VCaP (cell line): ENCODE measurements around the gene TBC1D10B.
A peak's percentile ranks its signal among the peaks of the same experiment; 100 is the strongest.

Experiments used
- H3K27ac ChIP-seq: fragments of 450-650 bp; 2 replicates; pipeline ENCODE4 v1.5.1; 2017
- TF ChIP-seq, protein P1 (sequence below): fragments of 450-650 bp; conservative IDR thresholded peaks from 2 replicates; pipeline ENCODE4 v1.5.1; 2017; ENCODE audit warnings: mild to moderate bottlenecking, moderate library complexity

TBC1D10B gene

DNA sequence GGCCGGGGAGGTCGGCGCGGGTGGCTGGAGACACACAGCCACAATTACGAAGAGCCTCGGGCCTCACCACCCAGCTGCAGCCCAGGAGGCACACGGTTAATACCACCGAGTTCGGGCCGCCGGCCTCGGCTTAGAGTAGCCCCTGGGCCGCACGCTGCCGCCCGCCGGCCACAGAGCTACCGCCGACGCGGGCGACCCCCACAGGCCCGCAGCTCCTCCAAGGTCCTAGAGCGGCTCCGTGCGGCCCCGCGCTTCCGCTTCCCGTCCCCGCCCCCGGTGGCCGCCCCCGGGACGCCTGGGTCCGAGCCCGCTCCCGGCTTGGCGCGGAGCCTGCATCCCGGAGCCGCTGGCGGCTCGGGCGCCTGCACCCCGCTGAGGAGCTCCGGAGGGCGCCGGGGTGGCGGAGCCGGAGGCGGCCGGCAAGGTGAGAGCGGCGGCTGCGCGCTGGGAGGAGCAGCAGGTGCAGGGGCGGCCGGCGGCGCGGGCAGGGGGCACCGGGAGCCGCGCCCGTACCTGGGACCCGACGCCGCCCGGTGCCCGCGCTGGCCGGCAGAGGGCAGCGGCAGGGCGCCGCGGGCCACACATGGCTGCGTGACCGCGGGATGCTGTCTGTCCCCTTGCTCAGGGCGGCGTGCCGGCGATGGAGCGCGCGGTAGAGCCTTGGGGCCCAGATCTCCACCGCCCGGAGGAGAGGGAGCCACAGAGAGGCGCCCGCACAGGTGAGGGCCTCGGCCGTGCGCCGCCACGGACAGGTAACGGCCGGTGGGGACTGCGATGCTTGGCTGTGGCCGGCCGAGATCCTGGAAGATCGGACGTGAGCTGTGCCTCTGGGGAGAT is 25.1 kb upstream of the TBC1D10B start, which contains the start of gene ZNF48:
Gene ZNF48 (plus strand): TSS at position 266 of the 837 bp plus-strand sequence. CDS start 375 bp downstream, at position 641.
- peak within 1 kb of the TSS; percentile 77 for H3K27ac ChIP-seq
- TF ChIP-seq, protein P1, sequence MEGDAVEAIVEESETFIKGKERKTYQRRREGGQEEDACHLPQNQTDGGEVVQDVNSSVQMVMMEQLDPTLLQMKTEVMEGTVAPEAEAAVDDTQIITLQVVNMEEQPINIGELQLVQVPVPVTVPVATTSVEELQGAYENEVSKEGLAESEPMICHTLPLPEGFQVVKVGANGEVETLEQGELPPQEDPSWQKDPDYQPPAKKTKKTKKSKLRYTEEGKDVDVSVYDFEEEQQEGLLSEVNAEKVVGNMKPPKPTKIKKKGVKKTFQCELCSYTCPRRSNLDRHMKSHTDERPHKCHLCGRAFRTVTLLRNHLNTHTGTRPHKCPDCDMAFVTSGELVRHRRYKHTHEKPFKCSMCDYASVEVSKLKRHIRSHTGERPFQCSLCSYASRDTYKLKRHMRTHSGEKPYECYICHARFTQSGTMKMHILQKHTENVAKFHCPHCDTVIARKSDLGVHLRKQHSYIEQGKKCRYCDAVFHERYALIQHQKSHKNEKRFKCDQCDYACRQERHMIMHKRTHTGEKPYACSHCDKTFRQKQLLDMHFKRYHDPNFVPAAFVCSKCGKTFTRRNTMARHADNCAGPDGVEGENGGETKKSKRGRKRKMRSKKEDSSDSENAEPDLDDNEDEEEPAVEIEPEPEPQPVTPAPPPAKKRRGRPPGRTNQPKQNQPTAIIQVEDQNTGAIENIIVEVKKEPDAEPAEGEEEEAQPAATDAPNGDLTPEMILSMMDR, result peak; percentile 70

DNA sequence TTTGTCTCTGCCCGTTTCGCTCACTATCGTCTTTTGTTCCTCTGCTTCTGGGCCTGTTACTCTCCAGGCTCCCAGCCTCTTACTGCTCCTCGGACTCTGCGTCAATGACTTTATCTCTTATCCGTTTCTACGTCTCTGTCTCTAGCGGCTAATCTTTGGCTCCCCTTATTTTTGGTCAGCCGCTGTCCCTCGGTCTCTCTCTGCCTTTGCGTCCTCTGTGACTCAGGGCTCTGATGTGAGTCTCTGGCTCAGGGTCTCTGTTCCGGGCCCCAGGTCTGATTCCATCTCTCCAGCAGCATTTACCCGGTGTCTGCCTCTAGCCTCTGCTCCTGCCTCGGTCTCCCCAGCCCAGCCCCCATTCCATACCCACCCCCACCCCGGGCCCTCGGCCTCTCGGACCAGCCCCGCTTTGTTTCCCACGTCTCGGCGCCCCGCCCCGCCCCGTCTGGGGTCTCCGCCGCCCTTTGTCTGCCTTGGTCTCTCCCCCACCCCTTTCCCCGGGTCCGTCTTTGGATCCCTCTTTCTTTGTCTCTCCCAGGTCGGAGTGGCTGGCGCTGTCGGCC is 24.4 kb upstream of the TBC1D10B start:
- TF ChIP-seq, protein P1, result no peak
- peak overlapping the region; percentile 77 for H3K27ac ChIP-seq

DNA sequence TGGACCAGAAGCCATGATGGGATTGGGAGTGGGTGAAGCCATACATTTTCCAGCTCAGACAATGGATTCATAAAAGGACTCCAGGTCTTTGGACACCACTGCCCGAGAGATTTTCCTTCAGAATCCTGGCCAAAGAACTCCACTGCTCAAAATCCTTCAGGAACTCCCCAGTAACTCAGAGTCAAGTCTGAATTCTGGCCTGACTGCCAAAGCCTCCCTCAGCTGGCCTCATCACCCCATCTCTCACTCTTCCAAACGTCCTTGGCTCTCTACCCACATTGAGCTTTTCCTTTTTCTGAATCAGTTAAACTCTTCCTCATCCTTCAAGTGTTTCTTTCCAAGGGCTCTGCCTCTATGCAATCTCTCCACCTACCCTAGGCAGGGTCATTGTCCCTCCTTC is 13.2 kb upstream of the TBC1D10B start:
- no peak overlapping the region for H3K27ac ChIP-seq

DNA sequence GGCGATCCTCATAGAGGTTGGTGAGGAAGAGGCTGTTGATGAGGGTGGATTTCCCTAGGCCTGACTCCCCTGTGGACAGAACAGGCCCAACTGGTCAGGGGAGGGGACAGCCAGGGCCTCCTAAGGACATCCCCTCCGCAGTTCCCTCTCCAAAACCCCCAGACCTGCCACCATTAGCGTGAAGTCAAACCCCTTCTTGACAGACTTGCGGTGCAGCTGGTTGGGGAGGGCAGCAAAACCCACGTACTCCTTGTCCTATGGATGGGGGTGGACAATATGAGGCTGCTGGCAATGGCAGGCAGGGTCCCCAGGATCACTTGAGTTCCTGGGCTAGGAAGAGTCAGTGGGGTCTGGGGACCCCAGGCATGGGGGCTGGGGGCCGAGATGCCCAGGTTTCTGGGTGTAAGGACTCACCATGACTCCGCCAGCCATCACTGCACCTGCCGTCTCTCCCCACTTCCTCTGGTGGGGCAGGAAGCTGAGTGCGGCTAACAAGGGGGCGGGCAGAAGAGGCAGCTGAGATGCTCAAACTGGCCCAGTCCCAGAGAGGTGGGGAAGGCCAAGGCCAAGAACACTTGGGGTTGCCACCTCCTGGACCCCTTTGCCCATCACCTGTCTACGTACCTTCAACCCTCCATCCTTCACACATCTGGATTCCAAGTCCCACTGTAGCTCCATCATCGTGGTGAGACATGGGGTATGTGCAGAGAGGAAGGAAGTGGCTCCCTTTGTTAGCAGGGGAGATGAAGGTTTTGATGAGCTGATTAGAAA is 12.0 kb upstream of the TBC1D10B start, which contains the start of gene SEPTIN1:
Gene SEPTIN1 (minus strand): TSS at position 451 of the 771 bp plus-strand sequence. CDS start 19 bp downstream, at position 432.
- TF ChIP-seq, protein P1, result no peak
- H3K27ac ChIP-seq, result no peak within 1 kb of the TSS

More for the DNA sequence above, 13.2 kb upstream of the TBC1D10B start:
- TF ChIP-seq, protein P1, result no peak

DNA sequence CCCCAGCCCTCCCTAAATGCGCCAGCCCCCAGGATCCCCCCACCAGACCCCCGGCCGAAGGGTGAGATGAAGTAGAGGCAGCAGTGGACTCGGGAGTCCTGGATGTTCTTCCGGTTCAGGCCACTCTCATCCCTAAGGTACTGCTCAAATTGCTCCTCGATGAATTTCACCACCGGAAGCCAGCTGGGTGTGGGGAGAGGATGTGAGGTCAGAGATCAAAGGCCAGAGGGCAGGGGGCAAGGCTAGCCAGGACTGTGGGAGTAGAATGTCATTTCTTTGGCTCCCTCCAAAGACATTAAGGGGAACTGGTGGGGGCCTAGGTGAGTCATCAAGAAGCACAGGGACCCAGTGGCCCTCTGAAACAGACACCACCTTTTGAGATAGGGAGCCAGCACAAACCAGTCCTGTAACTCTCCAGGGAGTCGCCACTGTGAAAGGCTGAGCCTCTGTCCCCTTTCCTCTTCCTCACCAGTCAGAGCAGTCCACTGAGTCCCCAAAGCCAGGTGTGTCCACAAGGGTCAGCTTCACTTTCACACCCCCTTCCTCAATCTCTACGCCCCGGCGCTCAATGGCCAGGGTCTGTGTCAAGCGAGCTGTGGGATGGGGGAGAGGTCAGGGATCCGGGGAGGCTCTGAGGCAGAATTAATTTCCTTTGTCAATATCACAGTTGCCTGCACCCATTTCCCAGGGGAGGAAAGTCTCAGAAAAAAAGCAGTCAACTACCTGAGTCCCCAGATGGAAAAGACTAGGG is 11.2 kb upstream of the TBC1D10B start:
- TF ChIP-seq, protein P1, result no peak
- no peak overlapping the region for H3K27ac ChIP-seq

DNA sequence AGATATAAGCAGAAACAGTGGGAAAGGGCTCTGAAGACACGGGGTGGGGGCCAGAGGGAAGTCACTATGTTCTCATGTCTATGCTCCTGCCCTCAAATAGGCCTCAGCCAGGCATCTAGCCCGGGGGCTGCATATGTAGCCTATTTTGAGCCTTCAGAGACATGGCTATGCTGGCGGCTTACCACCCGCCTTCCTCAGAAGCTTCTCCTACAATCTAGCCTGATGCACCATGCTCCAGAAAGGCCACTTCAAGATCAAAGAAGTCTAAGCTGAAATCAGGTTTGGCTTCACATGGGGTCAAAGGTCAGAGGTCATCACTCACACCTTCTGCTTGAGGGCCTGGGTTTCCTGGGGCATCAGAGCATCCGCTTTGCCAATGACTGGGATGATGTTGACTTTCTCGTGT is 10.5 kb upstream of the TBC1D10B start:
- TF ChIP-seq, protein P1, result no peak
- H3K27ac ChIP-seq, result no peak overlapping the region
